GM13976 (cell line): ENCODE results near the gene SPATA31E1.

Source experiments
- DNase-seq: peaks from one replicate; pipeline ENCODE4 v3.0.0; 2012; ENCODE audit warnings: low spot score
- in situ Hi-C: fragments of 300-500 bp; cut with MboI; formaldehyde crosslinking; loops from one replicate; pipeline ENCODE4 v1.12.0; 2022; ENCODE audit warnings: low sequenced_read_pairs, mixed read lengths, inconsistent platforms; ENCODE audit not compliant: unreplicated experiment
- TF ChIP-seq, protein P1 (sequence below): IDR thresholded peaks from 2 replicates; pipeline ENCODE4 v1.5.1; 2012; ENCODE audit warnings: borderline replicate concordance, mild to moderate bottlenecking; ENCODE audit not compliant: insufficient read depth; ENCODE audit errors: extremely low read depth, missing control alignments, control extremely low read depth

The SPATA31E1 gene

DNA sequence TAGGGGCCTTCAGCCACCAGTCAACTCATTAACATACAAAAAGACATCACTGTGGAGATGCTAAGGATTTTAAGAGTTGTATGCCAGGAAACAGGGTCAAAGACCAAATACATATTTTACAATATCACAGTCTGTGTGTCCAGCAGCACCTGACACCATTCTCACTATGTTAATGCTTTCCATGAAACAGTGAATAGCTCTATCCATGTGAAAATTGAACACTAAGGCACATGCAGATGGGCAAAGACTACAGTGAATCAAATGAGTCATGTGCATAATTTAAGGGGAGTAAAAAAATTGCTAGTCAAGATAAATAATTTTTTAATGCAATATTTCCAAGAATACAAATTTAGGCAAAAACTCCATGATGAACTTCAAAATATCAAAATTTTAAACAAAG is 7.6 kb upstream of the SPATA31E1 start:
- TF ChIP-seq, protein P1, sequence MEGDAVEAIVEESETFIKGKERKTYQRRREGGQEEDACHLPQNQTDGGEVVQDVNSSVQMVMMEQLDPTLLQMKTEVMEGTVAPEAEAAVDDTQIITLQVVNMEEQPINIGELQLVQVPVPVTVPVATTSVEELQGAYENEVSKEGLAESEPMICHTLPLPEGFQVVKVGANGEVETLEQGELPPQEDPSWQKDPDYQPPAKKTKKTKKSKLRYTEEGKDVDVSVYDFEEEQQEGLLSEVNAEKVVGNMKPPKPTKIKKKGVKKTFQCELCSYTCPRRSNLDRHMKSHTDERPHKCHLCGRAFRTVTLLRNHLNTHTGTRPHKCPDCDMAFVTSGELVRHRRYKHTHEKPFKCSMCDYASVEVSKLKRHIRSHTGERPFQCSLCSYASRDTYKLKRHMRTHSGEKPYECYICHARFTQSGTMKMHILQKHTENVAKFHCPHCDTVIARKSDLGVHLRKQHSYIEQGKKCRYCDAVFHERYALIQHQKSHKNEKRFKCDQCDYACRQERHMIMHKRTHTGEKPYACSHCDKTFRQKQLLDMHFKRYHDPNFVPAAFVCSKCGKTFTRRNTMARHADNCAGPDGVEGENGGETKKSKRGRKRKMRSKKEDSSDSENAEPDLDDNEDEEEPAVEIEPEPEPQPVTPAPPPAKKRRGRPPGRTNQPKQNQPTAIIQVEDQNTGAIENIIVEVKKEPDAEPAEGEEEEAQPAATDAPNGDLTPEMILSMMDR: no peak
- no peak for DNase-seq
- in situ Hi-C loops: no loop called here

DNA sequence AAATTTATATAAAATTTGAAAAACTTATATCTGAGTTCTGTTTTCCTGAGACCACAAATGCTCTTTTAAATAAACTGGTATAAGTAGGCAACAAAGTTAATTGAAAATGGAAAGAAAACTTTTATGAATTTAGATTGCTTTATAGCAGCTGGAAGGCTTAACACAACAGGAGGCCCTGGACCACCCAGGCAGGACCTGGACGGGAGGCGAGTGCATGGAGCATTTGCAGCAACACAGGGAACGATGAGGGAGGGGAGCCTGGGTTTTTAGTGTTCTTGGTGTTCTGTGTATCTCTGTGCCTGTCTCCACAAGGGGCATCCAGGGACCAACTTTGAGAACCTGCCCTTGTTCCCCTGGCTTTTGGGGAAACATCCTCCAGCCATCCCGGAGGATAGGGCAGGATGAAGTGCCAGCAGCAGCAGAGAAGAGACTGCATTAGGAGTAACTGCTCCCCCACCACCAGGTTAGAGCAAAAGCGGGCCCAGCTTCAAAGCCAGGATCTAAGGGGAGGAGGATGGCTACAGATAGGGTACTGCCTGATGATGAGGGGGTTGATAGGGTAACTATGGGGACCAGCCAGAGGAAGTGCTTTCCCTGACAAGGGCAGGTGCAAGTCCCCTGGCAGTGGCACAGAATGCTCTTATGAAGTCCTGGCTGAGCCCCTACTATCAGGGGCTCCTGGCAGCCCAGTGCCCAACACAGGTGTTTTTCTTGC is 6.7 kb upstream of the SPATA31E1 start:
- TF ChIP-seq, protein P1: no peak
- DNase-seq: no peak
- in situ Hi-C loops: no loop called here

DNA sequence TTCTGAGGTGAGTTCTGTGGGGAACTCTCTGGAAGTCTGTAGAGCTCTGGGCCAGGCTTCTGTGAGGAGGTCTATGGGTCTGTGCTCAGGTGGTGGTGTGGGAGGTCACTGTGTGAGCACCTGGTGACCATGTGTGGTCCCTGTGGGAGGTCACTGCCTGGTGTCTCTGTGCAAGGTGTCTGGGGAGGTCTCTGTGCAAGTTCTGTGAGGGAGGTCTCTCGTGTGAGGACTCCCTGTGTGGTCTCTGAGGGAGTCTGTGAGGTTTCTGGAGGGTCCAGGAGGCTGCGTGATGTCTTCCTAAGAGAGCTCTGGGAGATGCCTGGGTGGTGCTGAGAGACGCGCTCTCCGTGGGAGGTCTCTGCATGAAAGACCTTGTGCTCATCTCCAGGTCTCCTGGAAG is 6.0 kb upstream of the SPATA31E1 start:
- no peak for DNase-seq
- TF ChIP-seq, protein P1: no peak
- in situ Hi-C loops: no loop called here

DNA sequence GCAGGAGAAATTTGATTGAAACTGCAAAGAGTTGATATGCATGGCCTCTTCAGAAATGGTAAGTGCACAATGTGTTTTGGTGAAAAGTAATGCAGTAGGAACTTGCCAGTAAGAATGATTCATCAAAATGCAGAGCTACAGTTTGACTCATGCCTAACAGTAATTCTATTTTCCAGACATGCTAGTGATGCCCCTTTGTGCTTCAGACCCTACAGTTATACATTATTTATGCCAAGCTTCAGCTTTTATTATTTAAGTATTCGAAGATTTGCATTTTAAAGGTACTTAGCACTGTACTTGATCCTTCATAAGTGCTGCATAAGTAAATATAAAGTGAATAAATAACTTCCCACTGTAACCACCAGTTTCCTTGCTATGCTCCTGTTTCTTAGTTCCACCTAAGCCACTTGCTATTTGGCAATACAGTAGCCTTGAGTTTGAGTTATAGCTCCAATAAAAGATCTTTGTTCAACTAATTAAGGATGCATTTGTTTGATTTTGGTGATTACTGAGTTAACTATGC is 3.6 kb upstream of the SPATA31E1 start:
- TF ChIP-seq, protein P1: no peak
- no peak for DNase-seq
- in situ Hi-C loops: no loop called here

DNA sequence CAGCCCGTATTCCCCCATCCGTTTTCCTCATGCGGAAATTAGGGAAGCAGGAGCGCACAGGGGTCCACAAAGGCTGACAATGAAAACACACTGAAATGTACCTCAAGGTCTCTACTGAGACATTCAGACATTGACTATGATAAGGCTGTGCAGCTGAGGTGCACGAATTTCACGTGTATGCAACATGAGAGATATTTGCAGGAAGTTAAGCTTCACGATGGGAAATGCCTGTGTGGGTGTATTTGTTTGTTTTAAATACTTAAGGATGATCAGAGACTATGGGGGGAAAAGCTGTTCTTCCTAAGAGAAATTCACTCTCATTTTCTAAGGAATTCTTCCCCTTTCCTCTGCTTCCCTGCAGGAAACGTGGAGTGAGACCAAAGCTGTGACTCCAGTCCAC is 2.6 kb upstream of the SPATA31E1 start:
- no peak for DNase-seq

DNA sequence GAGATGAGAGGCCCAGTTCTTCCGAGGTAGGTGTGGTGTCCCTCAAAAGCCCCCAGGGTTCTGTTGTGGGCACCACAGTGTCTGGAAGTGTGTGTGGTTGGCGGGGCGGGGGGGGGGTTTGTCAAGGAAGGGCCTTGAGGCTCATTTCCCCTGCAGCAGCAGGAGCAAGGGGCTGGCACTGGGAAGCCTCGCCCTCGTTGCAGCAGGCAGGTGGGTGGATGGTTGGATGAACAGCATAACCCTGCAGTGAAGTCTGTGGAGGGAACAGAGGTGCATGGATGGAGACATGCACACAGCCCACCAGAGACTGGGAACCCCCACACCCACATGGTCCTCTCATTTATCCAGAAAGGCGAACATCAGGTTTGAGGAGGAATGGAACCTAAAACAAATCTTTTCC is 2.0 kb upstream of the SPATA31E1 start:
- in situ Hi-C loops: no loop called here
- no peak for DNase-seq
- TF ChIP-seq, protein P1: no peak

More for the DNA sequence above, 2.6 kb upstream of the SPATA31E1 start:
- in situ Hi-C loops: no loop called here
- TF ChIP-seq, protein P1: no peak

- TF ChIP-seq, protein P1: no peak
- DNase-seq: no peak
- in situ Hi-C loops: no loop called here
Measured at GRCh38 chr9:87883274-87883673, 597 bp downstream of the SPATA31E1 start.
